A172 (cell line): ENCODE measurements around the gene EGFR. TPM values are rescaled to one million over a fixed set of nuclear protein-coding genes. Genes with fewer than 3 reads are reported as not detected.

Source experiments
- DNase-seq: peaks from one replicate; pipeline ENCODE4 v3.0.0-alpha.2; 2015; ENCODE audit warnings: low spot score
- total RNA-seq: library from RNA; depleted of rRNA; stranded (reverse); fragments of >200 nt; shearing (Covaris generic); gene quantifications from 2 replicates; pipeline ENCODE4 v1.2.3, GENCODE V29; 2014

Gene EGFR
- total RNA-seq, 1 experiment from 2014 or later, result 75.4 TPM

DNA sequence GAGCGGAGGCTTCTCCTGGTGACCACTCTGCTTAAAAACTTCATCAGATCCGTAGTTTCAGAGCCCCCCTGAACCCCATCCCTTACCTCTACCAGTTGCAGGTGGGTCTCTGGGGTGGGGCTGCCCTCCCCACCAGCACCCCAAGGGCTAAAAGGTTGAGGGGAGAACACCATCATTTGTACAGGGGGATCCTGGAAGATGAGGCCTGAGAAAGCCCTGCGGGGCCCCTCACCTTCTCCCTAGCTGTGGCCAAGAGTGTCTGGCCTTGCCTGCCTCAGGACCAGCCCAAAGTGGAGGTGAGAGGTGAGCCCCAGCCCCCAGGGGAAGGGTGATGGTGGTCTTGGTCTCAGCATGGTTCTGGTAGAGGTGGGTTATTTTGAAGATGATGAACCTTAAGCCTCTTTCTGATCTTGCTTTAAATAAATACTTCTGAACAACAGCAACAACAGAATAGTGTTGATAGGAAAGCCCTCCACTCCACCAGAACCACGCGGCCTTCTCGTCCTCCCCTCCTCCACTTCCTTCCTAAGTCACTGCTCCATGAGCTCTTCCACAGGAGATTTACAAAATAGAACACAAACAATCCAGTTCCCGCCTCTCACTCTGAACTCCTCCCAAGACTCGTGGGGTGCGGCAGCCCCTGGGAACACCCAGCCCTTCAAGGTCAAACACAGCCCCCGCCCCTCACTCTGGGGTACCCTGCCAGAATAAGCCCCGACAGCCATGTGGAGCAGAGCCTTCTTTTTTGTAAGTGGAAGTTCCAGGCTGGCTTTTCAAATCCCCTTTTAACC lies 169.1 kb downstream of the EGFR start:
- no peak for DNase-seq

- DNase-seq, result no peak
These were observed 169.8 kb downstream of the EGFR start for GRCh38 chr7:55188590-55189138.

- no peak for DNase-seq
These were observed 170.4 kb downstream of the EGFR start for GRCh38 chr7:55189146-55189766.

DNA sequence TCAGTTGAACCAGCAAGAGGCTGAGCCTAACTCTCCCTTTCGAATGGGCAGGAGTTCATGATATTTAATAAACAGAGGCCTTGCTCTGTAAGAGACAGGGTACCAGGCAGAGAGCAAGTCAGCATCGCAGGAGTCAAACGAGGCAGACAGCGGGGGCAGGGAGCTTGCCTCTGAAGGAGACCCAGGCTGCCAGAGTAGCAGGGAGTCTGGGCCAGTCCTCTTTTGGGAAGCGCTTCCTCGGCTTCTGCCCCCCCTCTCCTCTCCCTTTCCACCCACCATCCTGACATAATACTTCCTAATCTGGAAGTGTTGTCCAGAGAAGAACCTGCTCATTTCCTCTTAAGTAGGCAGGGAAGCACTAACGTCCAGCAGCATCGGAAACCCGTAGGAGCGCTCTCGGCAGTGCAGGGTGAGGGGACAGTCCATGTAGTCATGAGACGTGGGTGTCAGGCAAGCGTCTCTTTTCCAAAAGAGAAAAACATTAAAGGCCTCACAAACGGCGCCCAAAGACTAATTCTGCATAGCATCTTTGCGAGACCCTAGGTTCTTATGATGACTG lies 171.1 kb downstream of the EGFR start:
- DNase-seq, result no peak

DNA sequence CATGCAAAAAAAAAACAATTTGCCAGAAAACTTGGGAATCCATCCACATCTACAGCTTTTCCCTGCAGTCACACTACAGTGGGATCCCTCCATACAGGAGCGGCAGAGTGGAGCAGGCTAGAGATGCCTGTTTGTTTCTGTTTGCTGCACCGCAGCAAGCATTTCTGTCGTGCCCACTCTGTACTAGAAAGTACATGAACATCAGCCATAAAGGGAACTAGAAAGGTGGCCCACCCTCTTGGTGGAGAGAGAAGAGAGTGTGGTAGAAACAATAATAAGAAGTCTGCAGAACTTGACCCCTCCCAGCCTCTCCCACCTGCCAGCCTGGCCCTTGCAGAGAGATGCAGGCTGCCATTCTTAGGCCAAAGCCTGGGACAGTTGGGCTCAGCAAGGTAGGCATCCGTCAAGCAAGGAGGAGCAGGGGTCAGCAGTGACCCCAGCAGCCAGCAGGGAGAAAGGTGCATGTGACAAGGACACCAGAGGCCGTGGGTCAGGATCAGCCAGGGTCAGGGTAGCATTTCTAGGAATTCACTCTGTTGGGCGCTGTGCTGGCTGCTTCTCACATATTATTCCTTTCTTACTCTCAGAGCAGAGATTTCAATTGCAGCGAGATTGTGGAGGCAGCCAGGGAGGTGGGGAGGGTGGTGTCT lies 171.8 kb downstream of the EGFR start:
- no peak for DNase-seq

GRCh38 chr7:55191161-55191925 lies 172.5 kb downstream of the EGFR start:
- no peak for DNase-seq

GRCh38 chr7:55191926-55192692 lies 173.3 kb downstream of the EGFR start:
- DNase-seq, result no peak

DNA sequence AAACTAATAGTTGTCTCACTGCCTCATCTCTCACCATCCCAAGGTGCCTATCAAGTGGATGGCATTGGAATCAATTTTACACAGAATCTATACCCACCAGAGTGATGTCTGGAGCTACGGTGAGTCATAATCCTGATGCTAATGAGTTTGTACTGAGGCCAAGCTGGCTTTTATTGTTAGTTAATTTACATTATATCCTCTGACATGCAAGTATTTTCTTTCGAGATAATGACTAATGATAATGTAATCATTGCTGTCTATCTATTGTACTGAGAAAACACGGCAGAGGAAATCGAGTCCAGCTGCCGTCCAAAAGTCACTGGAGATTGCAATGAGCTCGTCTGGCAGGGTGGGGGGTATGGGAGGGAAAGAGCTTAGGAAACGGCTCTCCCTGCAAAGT lies 173.9 kb downstream of the EGFR start:
- peak; percentile 82 for DNase-seq

DNA sequence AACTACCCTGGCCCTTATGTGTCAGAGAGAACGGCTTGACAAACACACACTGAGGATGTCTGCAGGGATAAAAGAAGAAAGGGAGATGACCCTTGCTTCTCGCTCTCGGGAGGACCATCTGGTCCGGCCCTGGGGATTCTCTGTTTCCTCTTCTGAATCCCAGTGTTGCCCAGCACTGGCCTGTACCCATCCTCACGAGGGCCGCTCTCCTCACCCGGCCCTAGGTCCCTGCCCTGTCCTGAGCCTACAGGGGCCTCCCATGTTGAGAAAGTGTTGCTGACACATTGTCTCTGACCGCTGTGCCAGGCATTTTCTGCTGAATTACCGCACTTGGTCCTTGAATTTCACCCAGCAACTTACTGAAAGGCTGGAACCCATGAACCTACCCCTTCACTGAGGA lies 174.4 kb downstream of the EGFR start:
- no peak for DNase-seq

- no peak for DNase-seq
These were observed 175.7 kb downstream of the EGFR start for GRCh38 chr7:55194522-55194921.

GRCh38 chr7:55198634-55199392 lies 180.0 kb downstream of the EGFR start:
- no peak for DNase-seq

- no peak for DNase-seq
These were observed 180.6 kb downstream of the EGFR start for GRCh38 chr7:55199418-55199817.

DNA sequence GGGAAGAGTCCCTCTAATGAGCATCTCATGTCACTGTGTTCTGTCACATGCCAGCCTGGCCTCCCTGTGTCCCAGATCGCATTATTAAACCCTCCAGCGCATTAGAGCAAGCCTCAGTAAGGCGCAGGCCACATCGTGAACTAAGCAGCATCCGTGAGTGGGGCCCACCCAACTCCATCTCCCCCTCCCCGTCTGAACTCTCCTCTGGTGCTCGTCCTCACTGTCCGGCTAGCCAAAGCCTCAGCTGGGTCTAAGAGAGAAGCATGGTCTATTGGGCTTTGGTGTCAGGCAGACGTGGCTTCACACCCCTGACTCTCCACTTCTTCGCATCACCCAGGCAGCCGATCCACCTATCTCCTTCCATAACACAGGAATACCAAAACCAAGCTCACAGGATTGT lies 181.6 kb downstream of the EGFR start:
- no peak for DNase-seq

GRCh38 chr7:55202150-55202913 lies 183.5 kb downstream of the EGFR start:
- no peak for DNase-seq

DNA sequence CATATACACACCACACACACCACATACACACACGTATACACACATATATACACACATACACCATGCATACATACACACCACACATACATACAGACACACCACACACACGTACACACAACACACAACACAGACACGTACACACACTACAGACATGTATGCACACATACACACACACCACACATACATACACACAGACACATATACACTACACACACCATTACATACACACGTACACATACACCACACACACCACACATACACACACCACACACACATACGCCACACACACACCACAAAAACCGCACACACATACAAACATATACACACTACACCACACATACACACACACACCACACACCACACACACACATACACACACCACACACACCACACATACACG lies 184.5 kb downstream of the EGFR start:
- DNase-seq, result no peak

- no peak for DNase-seq
These were observed 186.5 kb downstream of the EGFR start for GRCh38 chr7:55205124-55205955.

DNA sequence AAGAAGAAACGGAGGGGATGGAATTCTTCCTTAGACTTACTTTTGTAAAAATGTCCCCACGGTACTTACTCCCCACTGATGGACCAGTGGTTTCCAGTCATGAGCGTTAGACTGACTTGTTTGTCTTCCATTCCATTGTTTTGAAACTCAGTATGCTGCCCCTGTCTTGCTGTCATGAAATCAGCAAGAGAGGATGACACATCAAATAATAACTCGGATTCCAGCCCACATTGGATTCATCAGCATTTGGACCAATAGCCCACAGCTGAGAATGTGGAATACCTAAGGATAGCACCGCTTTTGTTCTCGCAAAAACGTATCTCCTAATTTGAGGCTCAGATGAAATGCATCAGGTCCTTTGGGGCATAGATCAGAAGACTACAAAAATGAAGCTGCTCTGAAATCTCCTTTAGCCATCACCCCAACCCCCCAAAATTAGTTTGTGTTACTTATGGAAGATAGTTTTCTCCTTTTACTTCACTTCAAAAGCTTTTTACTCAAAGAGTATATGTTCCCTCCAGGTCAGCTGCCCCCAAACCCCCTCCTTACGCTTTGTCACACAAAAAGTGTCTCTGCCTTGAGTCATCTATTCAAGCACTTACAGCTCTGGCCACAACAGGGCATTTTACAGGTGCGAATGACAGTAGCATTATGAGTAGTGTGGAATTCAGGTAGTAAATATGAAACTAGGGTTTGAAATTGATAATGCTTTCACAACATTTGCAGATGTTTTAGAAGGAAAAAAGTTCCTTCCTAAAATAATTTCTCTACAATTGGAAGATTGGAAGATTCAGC lies 187.6 kb downstream of the EGFR start:
- peak; percentile 44 for DNase-seq
